ENCODE data around the gene PAIP2.

Gene PAIP2

GRCh38 chr5:139387611-139388197 lies 46.0 kb downstream of the PAIP2 start:
- in situ Hi-C loops (cut with MboI; ENCODE audit: low pct_unique_long_range_greater_than_20kb, low sequenced_read_pairs, unreplicated experiment) = no loop called here
- DNase-seq (ENCODE audit: low spot score) = no peak
- TF ChIP-seq CTCF (IDR thresholded peaks at IDR 0.05; ENCODE audit: extremely low read depth, insufficient read depth, missing control alignments) = no peak

- DNase-seq (ENCODE audit: low spot score) = peak; percentile 57
- TF ChIP-seq CTCF (IDR thresholded peaks at IDR 0.05; ENCODE audit: extremely low read depth, insufficient read depth, missing control alignments) = no peak
- in situ Hi-C loops (cut with MboI; ENCODE audit: low pct_unique_long_range_greater_than_20kb, low sequenced_read_pairs, unreplicated experiment) = no loop called here
These were observed 46.7 kb downstream of the PAIP2 start for GRCh38 chr5:139388198-139388821.

- in situ Hi-C loops (cut with MboI; ENCODE audit: low pct_unique_long_range_greater_than_20kb, low sequenced_read_pairs, unreplicated experiment) = no loop called here
- peak; percentile 92 for DNase-seq (ENCODE audit: low spot score)
- TF ChIP-seq CTCF (IDR thresholded peaks at IDR 0.05; ENCODE audit: extremely low read depth, insufficient read depth, missing control alignments) = no peak
These were observed 48.3 kb downstream of the PAIP2 start, which contains the start of gene MZB1 for GRCh38 chr5:139389701-139390638. Gene MZB1 (minus strand): TSS chr5:139389913. CDS start chr5:139389856, 57 bp downstream.

GRCh38 chr5:139390639-139391569 lies 49.2 kb downstream of the PAIP2 start:
- in situ Hi-C loops (cut with MboI; ENCODE audit: low pct_unique_long_range_greater_than_20kb, low sequenced_read_pairs, unreplicated experiment) = no loop called here
- no peak for TF ChIP-seq CTCF (IDR thresholded peaks at IDR 0.05; ENCODE audit: extremely low read depth, insufficient read depth, missing control alignments)
- DNase-seq (ENCODE audit: low spot score) = peak; percentile 38

- peak; percentile 64 for DNase-seq (ENCODE audit: low spot score)
- no peak for TF ChIP-seq CTCF (IDR thresholded peaks at IDR 0.05; ENCODE audit: extremely low read depth, insufficient read depth, missing control alignments)
- in situ Hi-C loops (cut with MboI; ENCODE audit: low pct_unique_long_range_greater_than_20kb, low sequenced_read_pairs, unreplicated experiment) = no loop called here
These were observed 50.1 kb downstream of the PAIP2 start for GRCh38 chr5:139391570-139392323.
